Heart right ventricle (tissue), 16 donors: ENCODE data around the gene BICDL1. TPM values are rescaled to one million over a fixed set of nuclear protein-coding genes. Genes with fewer than 3 reads are reported as not detected.

Experiments
- ATAC-seq, 8 donors: fragments of 200-7000 bp; cut with Tn5 transposase; one replicate each; pipeline ENCODE4 v1.9.1; 2020; ENCODE audit warnings: mild to moderate bottlenecking in 8 of 8, moderate library complexity in 8 of 8, moderate number of reproducible peaks in 1 of 8
- DNase-seq, 2 donors: peaks; one replicate each; pipeline ENCODE4 v3.0.0-alpha.2; 2020
- H3K27ac ChIP-seq, 10 donors: fragments of 200-600 bp; sonication (generic) in 2 of 10; one replicate each; pipeline versions ENCODE4 v1.5.0 to v1.8.0; 2020 to 2022; ENCODE audit warnings: mild to moderate bottlenecking in 3 of 10
- H3K27me3 ChIP-seq, 7 donors: fragments of 200-600 bp; one replicate each; pipeline ENCODE4 v1.8.0; 2021 to 2022; ENCODE audit warnings: mild to moderate bottlenecking in 2 of 7
- H3K36me3 ChIP-seq, 9 donors: fragments of 200-600 bp; sonication (generic) in 1 of 9; one replicate each; pipeline versions ENCODE4 v1.5.0 to v1.8.0; 2020 to 2022; ENCODE audit warnings: mild to moderate bottlenecking in 2 of 9
- H3K4me1 ChIP-seq, 9 donors: fragments of 200-600 bp; sonication (generic) in 1 of 9; one replicate each; pipeline versions ENCODE4 v1.5.0 to v1.8.0; 2020 to 2022; ENCODE audit warnings: mild to moderate bottlenecking in 4 of 9
- H3K4me3 ChIP-seq, 10 donors: fragments of 200-600 bp; sonication (generic) in 2 of 10; one replicate each; pipeline versions ENCODE4 v1.5.0 to v1.8.0; 2020 to 2022; ENCODE audit warnings: mild to moderate bottlenecking in 7 of 10, moderate library complexity in 2 of 10
- H3K9me3 ChIP-seq, 11 donors: fragments of 200-600 bp in 10 of 11; sonication (generic) in 2 of 11; one replicate each; pipeline versions ENCODE4 v1.5.0 to v1.8.0; 2013 to 2022; ENCODE audit warnings: mild to moderate bottlenecking in 2 of 11, control low read depth in 1 of 11, moderate library complexity in 1 of 11
- CTCF ChIP-seq, 9 donors: fragments of 200-600 bp; sonication (generic) in 2 of 9; IDR thresholded peaks; one replicate each; pipeline versions ENCODE4 v1.5.0 to v1.8.0; 2021 to 2022; ENCODE audit warnings: antibody characterized with exemption in 9 of 9, mild to moderate bottlenecking in 5 of 9, moderate library complexity in 1 of 9
- WGBS, 2 donors: extraction: QIAGEN DNeasy Blood & Tissue Kit; methylation state at CpG; one replicate each; pipeline ENCODE4 v1.1.7; 2013; ENCODE audit warnings: inconsistent platforms in 1 of 2; 5-methylcytosine and 5-hydroxymethylcytosine counted together
- intact Hi-C, 10 donors: fragments of 100-400 bp; cut with DNase I; formaldehyde crosslinking; loops; one replicate each; pipeline versions ENCODE4 v1.11.1 to v1.14.2; 2022
- polyA plus RNA-seq, 2 donors: library from polyadenylated mRNA; stranded (reverse); fragments of 200-250 nt; gene quantifications; one replicate each; pipeline ENCODE4 v1.2.3, GENCODE V29; 2013
- total RNA-seq, 10 donors: library from RNA; stranded (reverse); fragmentation: NEBNext Ultra II Directional in 3 of 10; extraction: Animal tissue kit (Norgen Biotek cat#: 25700) in 3 of 10; gene quantifications; one replicate each; pipeline versions ENCODE4 v1.2.1 to v1.2.4, GENCODE V29; 2021 to 2023
- donor health status: Arrhythmogenic right ventricular cardiomyopathy.
- donor health status: ischemic (EF 13 %, LVEDD 7.1; RV severe dilation, severe dysfunction).
- donor health status: healthy with polysubstance abuse.
- donor health status: DM: no; HTN: yes; CAD: no.
- donor health status: DM: no; HTN: no; CAD: no.
- donor health status: ischemic (EF 25% LVEDD 6.9; RV normal size, moderate dysfunction).
- donor health status: ischemic (EF 25% LVEDD 5.7; RV mildly dilated, moderate dysfunction).
- donor health status: healthy.
- donor health status: DM: yes; HTN: yes; CAD: no.
- donor health status: Ischemic cardiomyopathy.
- donor health status: ischemic (EF 35%, LVEDD 5.7; RV mildly dilated, moderate dysfunction).
- donor health status: nonischemic (EF 11% LVEDD 7.7; RV severe dilation, severe dysfunction).
- donor health status: DM: yes; HTN: yes; CAD: no.
- donor health status: PGD.
- donor health status: ischemic (EF 29% LVEDD 5.4; RV normal size, mild dysfunction).
- donor health status: nonischemic (EF 23%, LVEDD 6.1; RV moderate dilation, normal function).

BICDL1 gene
- total and polyA plus RNA-seq, 12 donors: 0.10 to 1.5 (median 0.34) TPM; not detected in 2

GRCh38 chr12:120115066-120115465 lies 126.0 kb downstream of the BICDL1 start:
- Histone ChIP-seq H3K9me3 (no peaks in the 10 kb centered on the region), H3K4me3 (peak overlapping the region in 8 of 10 donors; percentile 67 to 93 (median 84)), H3K4me1 (peaks cover 21 to 83% (median 63%) of the 10 kb centered on the region in 9 donors), H3K36me3 (peaks cover 0 to 22% (median 0%) of the 10 kb centered on the region in 9 donors), H3K27me3 (no peaks in the 10 kb centered on the region), H3K27ac (peak overlapping the region in 2 of 10 donors; percentile 23 to 98)
- TF ChIP-seq CTCF (IDR thresholded peaks at IDR 0.05): no peak
- intact Hi-C loops: loop anchor here in 1 of 10 donors (10.0 kb wide), 1 partner anchor 180 kb away; the partner anchor contains the start of genes RNU4-1 and RNU4-2
- DNase-seq (no peak), ATAC-seq (no peak)
- WGBS, 2 donors: 78 to 85% methylated on average over 3 of the region's 3 CpGs

- WGBS, 2 donors: 13 to 16% methylated on average over 31 of the region's 31 CpGs
- ATAC-seq: no peak
Observed at GRCh38 chr12:120115692-120116440, 126.8 kb downstream of the BICDL1 start.

GRCh38 chr12:120116441-120116791 lies 127.4 kb downstream of the BICDL1 start, which contains the start of gene RAB35:
Gene RAB35, minus strand, starts transcription at chr12:120116753. Its CDS starts 103 bp downstream, at chr12:120116650.
- H3K4me1 ChIP-seq: peaks cover 13 to 82% (median 49%) of the 10 kb centered on the region in 9 donors
- H3K27me3 ChIP-seq: no peaks in the 10 kb centered on the region
- WGBS, 2 donors: 0% methylated on average over 19 to 49 of the region's 50 CpGs

More at GRCh38 chr12:120115692-120116440, 126.8 kb downstream of the BICDL1 start:
- no peaks in the 10 kb centered on the region for H3K27me3 ChIP-seq
- TF ChIP-seq CTCF (IDR thresholded peaks at IDR 0.05): no peak
- no peaks in the 10 kb centered on the region for H3K9me3 ChIP-seq
- peaks cover 0 to 22% (median 0%) of the 10 kb centered on the region in 9 donors for H3K36me3 ChIP-seq
- no peak for DNase-seq
- intact Hi-C loops: loop anchor here in 1 of 10 donors (2.0 to 10.0 kb wide), 2 partner anchors 29 to 179 kb away; partner anchors contain the start of genes RNU4-1 and RNU4-2
- H3K4me1 ChIP-seq: peaks cover 15 to 82% (median 55%) of the 10 kb centered on the region in 9 donors
- H3K4me3 ChIP-seq: peak overlapping the region; percentile 67 to 93 (median 82)
- peak overlapping the region; percentile 93 to 99 (median 96) for H3K27ac ChIP-seq

More at GRCh38 chr12:120116441-120116791, 127.4 kb downstream of the BICDL1 start, which contains the start of gene RAB35:
- Histone ChIP-seq H3K4me3 (peak within 1 kb of the TSS; percentile 67 to 93 (median 82)), H3K27ac (peak within 1 kb of the TSS; percentile 93 to 99 (median 96)), H3K36me3 (peaks cover 0 to 22% (median 0%) of the 10 kb centered on the region in 9 donors), H3K9me3 (no peaks in the 10 kb centered on the region)
- intact Hi-C loops: loop anchor here in 1 of 10 donors (2.0 to 10.0 kb wide), 2 partner anchors 30 to 178 kb away; partner anchors contain the start of genes RNU4-1 and RNU4-2
- DNase-seq: no peak
- TF ChIP-seq CTCF (IDR thresholded peaks at IDR 0.05): no peak
- no peak for ATAC-seq
